Loucy (cell line): ENCODE results near the gene RNF141.

Source experiments
- CTCF ChIP-seq: fragments of 200-600 bp; sonication (generic); conservative IDR thresholded peaks from 2 replicates; pipeline ENCODE4 v1.5.1; 2014; ENCODE audit warnings: mild to moderate bottlenecking, antibody characterized with exemption, low read length
- EZH2phosphoT487 ChIP-seq: fragments of 200-600 bp; IDR thresholded peaks from 2 replicates; pipeline ENCODE4 v1.6.1; 2018; ENCODE audit warnings: antibody characterized with exemption, mild to moderate bottlenecking, moderate library complexity, borderline replicate concordance

- no peak for TF ChIP-seq CTCF
- TF ChIP-seq EZH2phosphoT487, result no peak
These were observed 3.8 kb upstream of the RNF141 start for GRCh38 chr11:10544491-10545465.
